GM21381 (cell line): ENCODE results near the gene PPIL4.
A peak's percentile ranks its signal among the peaks of the same experiment; 100 is the strongest.

Experiments used
- ATAC-seq: cut with Tn5 transposase; IDR thresholded peaks from one replicate; pipeline ENCODE4 v1.9.1; 2021; ENCODE audit warnings: mild to moderate bottlenecking, moderate library complexity; ENCODE audit not compliant: unreplicated experiment

The PPIL4 gene

GRCh38 chr6:149545754-149546471 is at the start of gene PPIL4:
PPIL4 (minus strand) TSS chr6:149546043; CDS start chr6:149546005, 38 bp downstream.
- ATAC-seq = peak; percentile 95

GRCh38 chr6:149593408-149593807 is 47.6 kb upstream of the PPIL4 start:
- ATAC-seq = no peak

GRCh38 chr6:149592983-149593382 is 47.1 kb upstream of the PPIL4 start:
- ATAC-seq = no peak

GRCh38 chr6:149586149-149586548 is 40.3 kb upstream of the PPIL4 start:
- no peak for ATAC-seq

GRCh38 chr6:149581349-149581748 is 35.5 kb upstream of the PPIL4 start:
- ATAC-seq = no peak

- no peak for ATAC-seq
These were observed 35.0 kb upstream of the PPIL4 start for GRCh38 chr6:149580880-149581279.

- no peak for ATAC-seq
These were observed 22.2 kb upstream of the PPIL4 start for GRCh38 chr6:149567945-149568585.

- ATAC-seq = peak; percentile 14
These were observed 21.3 kb upstream of the PPIL4 start for GRCh38 chr6:149567194-149567586.

- peak; percentile 26 for ATAC-seq
These were observed 20.8 kb upstream of the PPIL4 start for GRCh38 chr6:149566410-149567193.

- ATAC-seq = peak; percentile 77
These were observed 19.9 kb upstream of the PPIL4 start, which contains the start of gene GINM1 for GRCh38 chr6:149565527-149566409. GINM1 (plus strand) TSS chr6:149566375; CDS start chr6:149566415, 40 bp downstream.

GRCh38 chr6:149563928-149564325 is 18.1 kb upstream of the PPIL4 start:
- no peak for ATAC-seq

- ATAC-seq = no peak
These were observed 17.5 kb upstream of the PPIL4 start for GRCh38 chr6:149563203-149563927.

- ATAC-seq = no peak
These were observed 14.9 kb upstream of the PPIL4 start for GRCh38 chr6:149560736-149561135.

GRCh38 chr6:149559389-149559788 is 13.5 kb upstream of the PPIL4 start:
- no peak for ATAC-seq

- no peak for ATAC-seq
These were observed 12.2 kb upstream of the PPIL4 start for GRCh38 chr6:149558029-149558428.

GRCh38 chr6:149551920-149552319 is 6.1 kb upstream of the PPIL4 start:
- no peak for ATAC-seq

GRCh38 chr6:149545258-149545753 is 537 bp downstream of the PPIL4 start:
- ATAC-seq = peak; percentile 0

- no peak for ATAC-seq
These were observed 1.1 kb downstream of the PPIL4 start for GRCh38 chr6:149544646-149545257.

- ATAC-seq = no peak
These were observed 4.7 kb downstream of the PPIL4 start for GRCh38 chr6:149541139-149541538.
